Superior temporal gyrus (tissue), 1 donor: Measurements from ENCODE around the gene MED27.
A peak's percentile ranks its signal among the peaks of the same experiment; 100 is the strongest.

Source experiments
- DNase-seq: peaks from one replicate; pipeline ENCODE4 v3.0.0-alpha.2; 2016; ENCODE audit errors: extremely low spot score

The MED27 gene

DNA sequence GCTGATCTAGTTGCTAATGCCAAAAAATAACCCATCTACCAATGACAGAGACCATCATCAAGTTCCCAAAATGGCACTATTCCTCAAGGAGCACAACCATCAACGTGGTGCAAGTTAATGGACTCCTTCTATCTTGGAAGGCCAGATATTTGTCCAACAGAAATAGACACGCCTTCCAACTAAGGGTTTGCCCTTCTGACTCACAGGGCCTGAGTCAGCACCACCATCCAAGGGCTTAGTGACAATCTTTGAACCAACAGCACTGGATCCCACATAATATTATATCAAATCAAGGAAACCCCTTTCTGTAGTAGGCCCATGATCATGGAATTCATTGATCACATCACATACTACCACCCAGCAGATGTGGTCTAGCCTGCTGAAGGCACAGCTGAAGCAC is 84.3 kb downstream of the MED27 start:
- DNase-seq = no peak

DNA sequence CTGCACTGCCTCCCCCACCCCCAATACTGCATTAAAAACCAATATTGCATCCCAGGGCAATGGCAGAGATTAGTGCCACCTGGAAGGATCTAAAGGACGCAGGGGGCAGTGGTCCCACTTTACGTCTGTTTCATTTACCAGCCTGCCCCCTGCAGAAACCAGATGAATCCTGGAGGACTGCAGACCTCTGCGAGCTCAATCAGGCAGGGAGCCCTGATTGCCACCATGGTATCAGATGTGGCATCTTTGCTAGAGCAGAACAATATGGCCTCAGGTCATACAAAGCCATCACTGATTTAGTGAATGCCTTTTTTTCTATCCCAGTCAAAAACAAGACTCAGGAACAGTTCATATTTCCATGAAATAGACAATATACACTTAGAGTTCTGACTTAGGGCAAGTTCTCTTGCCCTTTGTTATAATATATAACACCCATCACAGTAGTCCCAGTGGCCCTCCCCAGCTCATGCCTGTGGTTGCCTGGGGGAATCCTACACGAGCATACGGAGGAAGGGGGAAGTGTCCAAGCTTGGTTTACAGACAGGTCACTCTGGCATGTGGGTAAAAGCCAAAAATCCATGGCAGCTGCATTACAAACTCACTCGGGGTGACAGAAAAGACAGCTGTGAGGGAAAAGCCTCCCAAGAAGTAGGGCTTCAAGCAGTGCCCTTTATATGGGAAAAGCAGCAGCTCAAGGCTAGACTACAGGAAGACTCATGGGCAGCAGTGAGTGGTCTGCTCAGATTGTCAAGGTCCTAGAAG is 85.1 kb downstream of the MED27 start:
- no peak for DNase-seq

- DNase-seq = no peak
Measured at GRCh38 chr9:131992906-131993657, 86.6 kb downstream of the MED27 start.

- no peak for DNase-seq
Measured at GRCh38 chr9:131987232-131987631, 92.4 kb downstream of the MED27 start.

DNA sequence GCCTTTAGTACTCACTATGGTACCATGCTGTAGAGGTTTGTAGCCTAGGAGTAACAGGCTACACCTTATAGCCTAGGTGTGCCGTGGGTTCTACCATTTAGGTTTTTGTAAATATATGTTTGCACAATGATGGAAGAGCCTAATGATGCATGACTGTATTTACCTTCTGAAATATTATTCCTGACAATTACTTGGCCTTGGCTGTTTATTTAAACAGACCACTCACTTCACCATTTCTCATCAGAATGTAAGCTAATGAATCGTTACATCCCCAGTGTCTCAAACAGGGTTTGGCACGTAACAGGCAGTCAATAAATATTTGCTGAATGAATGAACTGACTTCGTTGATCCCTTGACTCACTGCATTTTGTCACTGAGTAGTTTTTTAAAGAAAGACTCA is 93.1 kb downstream of the MED27 start:
- DNase-seq = no peak

GRCh38 chr9:131986089-131986488 is 93.6 kb downstream of the MED27 start:
- DNase-seq = no peak

GRCh38 chr9:131984564-131984963 is 95.1 kb downstream of the MED27 start:
- DNase-seq = no peak

DNA sequence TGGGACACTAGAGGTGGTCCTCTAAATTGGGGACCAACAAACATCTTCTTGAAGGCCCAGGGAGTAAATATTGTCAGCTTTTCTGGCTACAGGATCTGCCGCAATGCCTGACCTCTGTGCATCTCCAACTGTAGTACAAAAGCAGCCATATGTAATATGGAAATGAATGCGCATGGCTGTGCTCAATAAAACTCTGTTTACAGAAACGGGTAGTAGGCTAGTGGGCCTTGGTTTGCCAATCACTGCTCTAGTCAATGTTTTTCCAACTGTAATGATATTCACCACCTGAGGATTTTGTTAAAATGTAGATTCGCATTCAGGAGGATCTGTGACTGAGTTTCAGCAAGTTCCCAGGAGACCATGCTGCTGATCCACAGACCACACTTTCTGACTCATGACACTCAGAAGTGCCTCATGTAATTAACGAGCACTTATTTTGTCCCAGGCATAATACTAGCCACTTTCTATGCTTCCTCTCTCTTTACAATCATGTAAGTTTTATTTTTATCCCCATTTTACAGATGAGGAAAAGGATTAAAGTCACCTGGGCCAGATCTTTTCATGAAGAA is 96.9 kb downstream of the MED27 start:
- no peak for DNase-seq

DNA sequence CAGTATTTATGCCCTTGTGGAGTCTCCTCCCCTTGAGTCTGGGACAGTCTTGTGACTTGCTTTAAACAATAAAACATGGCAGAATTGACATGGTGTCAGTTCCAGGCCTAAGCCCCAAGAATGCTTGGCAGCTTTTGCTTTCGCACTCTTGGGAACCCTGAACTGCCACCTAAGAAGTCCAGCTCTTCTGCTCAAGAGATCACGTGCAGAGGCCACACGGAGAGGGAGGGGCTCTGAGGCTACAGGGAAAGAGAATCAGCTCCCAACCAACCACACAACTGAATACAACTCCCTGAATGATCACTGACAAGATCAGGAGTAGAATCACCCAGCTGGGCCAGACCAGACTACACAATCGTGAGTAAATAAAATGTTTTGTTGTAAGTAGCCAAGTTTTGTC is 97.6 kb downstream of the MED27 start:
- DNase-seq = no peak

DNA sequence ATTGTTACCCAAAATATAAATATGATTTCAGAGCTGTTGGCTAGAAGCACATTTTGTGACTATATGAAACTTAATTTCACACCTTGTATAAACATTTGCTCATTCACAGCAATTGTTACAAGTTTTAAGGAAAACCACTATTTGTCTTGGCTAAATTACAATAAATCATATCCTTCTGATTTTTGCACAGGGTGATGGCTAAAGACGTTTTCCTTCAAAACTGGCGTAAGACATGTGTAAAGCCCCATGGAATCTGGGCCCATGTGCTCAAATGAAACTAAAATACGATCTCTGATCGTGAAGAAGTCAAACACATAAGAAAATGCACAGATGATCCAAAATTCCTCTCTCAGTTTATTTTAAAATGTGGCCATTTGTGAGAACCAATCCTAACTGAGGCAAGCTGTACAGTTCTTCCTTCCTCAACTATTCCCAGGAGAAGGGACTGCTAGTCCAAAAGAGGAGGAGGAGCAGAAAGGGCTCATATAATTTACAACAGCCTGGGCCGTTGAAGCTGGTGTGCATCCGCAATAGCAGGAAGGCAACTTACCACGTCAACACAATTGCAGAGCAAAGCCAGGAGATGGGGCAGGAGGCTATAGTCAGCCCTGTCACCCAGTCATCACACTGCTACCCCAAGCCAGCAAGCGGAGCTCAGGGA is 98.4 kb downstream of the MED27 start:
- peak; percentile 46 for DNase-seq

GRCh38 chr9:131980267-131981016 is 99.2 kb downstream of the MED27 start:
- DNase-seq = peak; percentile 71

- DNase-seq = no peak
Measured at GRCh38 chr9:131977109-131977838, 102.4 kb downstream of the MED27 start.

DNA sequence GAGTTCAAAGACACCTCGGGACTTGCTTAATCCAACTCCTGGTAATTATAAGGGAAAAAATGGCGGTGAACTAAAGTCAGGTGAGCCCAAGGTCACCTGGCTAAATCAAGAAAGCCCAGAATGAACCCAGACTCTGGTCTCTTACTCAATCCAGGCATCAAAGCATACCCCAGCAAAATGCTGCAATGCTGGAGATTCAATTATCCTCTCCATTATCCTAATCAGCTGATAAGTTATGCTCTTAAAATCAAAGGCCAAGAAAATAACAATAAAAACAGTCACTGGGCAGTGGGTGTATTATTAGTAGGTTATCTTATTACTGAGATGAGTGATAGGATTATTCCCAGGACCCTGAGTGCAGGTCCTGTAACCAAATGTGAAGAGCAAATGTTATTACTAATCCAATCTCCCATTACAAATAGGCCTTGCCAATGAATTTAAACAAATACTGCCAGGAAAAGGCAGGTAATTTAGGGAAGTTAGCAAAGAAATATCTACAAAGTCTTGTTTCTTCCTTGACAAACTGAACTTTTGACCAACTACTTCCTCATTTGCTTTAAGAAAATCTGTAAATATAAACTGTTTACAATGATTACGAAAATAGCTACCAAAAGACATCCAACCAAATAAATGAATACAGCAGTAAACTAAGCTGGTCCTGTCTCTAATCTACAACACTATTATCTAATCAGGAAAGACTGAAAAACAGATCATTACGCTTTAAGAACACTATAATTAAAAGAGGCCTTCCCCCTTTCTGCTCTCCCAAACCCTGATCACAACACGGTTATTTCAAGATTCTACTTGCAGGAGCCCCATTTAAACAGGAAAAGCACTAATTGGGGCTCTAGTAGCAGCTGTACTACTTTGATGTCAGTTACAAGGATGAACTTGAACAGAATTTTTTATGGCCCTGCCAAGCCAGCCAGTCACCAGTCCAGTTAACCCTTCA is 103.2 kb downstream of the MED27 start:
- no peak for DNase-seq

DNA sequence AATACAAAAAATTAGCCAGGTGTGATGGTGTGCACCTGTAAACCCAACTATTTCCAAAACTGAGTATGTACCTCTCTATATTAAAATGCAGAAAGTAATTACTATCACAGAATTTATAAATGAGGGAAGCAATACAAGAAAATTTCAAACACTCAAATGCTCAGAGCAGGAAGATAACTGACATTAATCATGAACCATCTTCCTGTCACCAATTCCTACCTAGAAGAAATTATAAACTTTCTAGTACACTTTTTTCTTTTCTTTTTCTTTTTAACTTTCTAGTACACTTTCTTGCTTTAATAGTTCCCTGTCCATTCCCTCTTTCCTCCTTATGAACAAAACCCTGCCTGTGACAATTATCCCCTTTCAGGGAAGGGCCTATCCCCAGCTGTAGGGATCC is 106.8 kb downstream of the MED27 start:
- no peak for DNase-seq

- DNase-seq = no peak
Measured at GRCh38 chr9:131971482-131972074, 108.1 kb downstream of the MED27 start.

- DNase-seq = no peak
Measured at GRCh38 chr9:131969469-131969989, 110.1 kb downstream of the MED27 start.

DNA sequence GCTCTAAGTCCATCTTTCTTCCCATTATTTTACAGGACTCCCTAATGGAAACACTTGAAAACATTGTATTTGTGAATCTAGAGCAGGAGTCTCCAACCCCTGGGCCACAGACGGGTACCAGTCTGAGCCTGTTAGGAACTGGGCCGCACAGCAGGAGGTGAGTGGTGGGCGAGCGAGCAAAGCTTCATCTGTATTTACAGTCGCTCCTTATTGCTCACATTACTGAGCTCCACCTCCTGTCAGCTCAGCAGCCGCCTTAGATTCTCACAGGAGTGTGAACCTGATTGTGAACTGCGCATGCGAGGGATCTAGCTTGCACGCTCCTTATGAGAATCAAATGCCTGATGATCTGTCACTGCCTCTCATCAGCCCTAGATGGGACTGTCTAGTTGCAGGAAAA is 111.0 kb downstream of the MED27 start:
- DNase-seq = no peak

DNA sequence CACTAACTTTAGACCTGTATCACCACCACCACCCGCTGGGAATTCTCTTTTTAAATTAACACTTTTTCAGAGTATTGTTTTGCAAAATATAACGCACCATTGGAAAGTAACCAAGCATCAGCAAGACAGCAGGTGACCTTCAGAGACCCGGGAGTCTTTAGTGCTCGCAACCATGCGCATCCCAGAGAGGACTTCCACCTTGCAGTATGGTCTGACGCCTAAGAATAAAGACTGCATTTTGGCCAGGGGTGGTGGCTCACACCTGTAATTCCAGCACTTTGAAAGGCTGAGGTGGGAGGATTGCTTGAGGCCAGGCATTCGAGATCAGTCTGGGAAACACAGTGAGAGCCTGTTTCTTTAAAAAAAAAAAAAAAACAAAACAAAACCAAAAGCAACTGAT is 113.8 kb downstream of the MED27 start:
- no peak for DNase-seq

- DNase-seq = no peak
Measured at GRCh38 chr9:131965103-131965502, 114.6 kb downstream of the MED27 start.
